A673 (cell line): ENCODE measurements around the gene TCEAL5. TPM values are rescaled to one million over a fixed set of nuclear protein-coding genes. Genes with fewer than 3 reads are reported as not detected.
A peak's percentile ranks its signal among the peaks of the same experiment; 100 is the strongest.
"Not testable (repeated sequence)": the region's sequence is repeated elsewhere in the genome, so short reads cannot be mapped to it uniquely, and the experiment has no call there.

Experiments used
- BruUV-seq: library from RNA; stranded (reverse); fragments of 400-500 nt; replicated peaks from 2 replicates; lab custom pipeline; 2021; lab: Mats Ljungman, UMichigan
- CTCF ChIA-PET: fragments of 300-600 bp; sonication (Branson Sonifier 250); formaldehyde crosslinking; loops from one replicate; lab custom pipeline; 2022; ENCODE audit warnings: antibody characterized with exemption; lab: Charles Lee
- POLR2A ChIA-PET: fragments of 300-600 bp; sonication (Branson Sonifier 250); formaldehyde crosslinking; loops from one replicate; lab custom pipeline; 2022; ENCODE audit warnings: antibody characterized with exemption; ENCODE audit not compliant: low non-redundant PET; lab: Charles Lee
- DNase-seq: peaks from one replicate; pipeline ENCODE4 v3.0.0-alpha.2; 2015; ENCODE audit warnings: low spot score
- H3K27ac ChIP-seq: fragments of 200-600 bp; sonication (generic); 2 replicates; pipeline ENCODE4 v1.5.1; 2016; ENCODE audit warnings: mixed run types, low read depth, mild to moderate bottlenecking, mixed read lengths, antibody characterized with exemption, low read length; ENCODE audit not compliant: poor library complexity, severe bottlenecking
- H3K27me3 ChIP-seq: fragments of 200-600 bp; sonication (generic); replicated peaks from 2 replicates; pipeline ENCODE4 v1.6.1; 2017; ENCODE audit warnings: mixed run types, low read depth, mild to moderate bottlenecking, mixed read lengths, antibody characterized with exemption, low read length; ENCODE audit not compliant: insufficient read depth, poor library complexity
- H3K36me3 ChIP-seq: fragments of 200-600 bp; sonication (generic); 2 replicates; pipeline ENCODE4 v1.6.1; 2016; ENCODE audit warnings: mixed run types, mild to moderate bottlenecking, mixed read lengths, antibody characterized with exemption, low read length; ENCODE audit not compliant: insufficient read depth, poor library complexity, severe bottlenecking
- H3K4me1 ChIP-seq: fragments of 200-600 bp; sonication (generic); 2 replicates; pipeline ENCODE4 v1.6.1; 2017; ENCODE audit warnings: mixed run types, mild to moderate bottlenecking, mixed read lengths, antibody characterized with exemption, low read length; ENCODE audit not compliant: insufficient read depth, poor library complexity, severe bottlenecking
- H3K4me3 ChIP-seq: fragments of 200-600 bp; sonication (generic); 2 replicates; pipeline ENCODE4 v1.5.1; 2016; ENCODE audit warnings: low read depth, mixed run types, mild to moderate bottlenecking, mixed read lengths, low read length; ENCODE audit not compliant: poor library complexity, severe bottlenecking
- H3K9me3 ChIP-seq: fragments of 200-600 bp; sonication (generic); 2 replicates; pipeline ENCODE4 v1.6.1; 2016; ENCODE audit warnings: mixed run types, low read depth, mild to moderate bottlenecking, mixed read lengths, antibody characterized with exemption, low read length; ENCODE audit not compliant: poor library complexity, severe bottlenecking
- EZH2 ChIP-seq: fragments of 200-600 bp; sonication (generic); IDR thresholded peaks from 2 replicates; pipeline ENCODE4 v1.6.1; 2017; ENCODE audit warnings: borderline replicate concordance, low read depth, mild to moderate bottlenecking, mixed read lengths, antibody characterized with exemption, low read length; ENCODE audit not compliant: poor library complexity, severe bottlenecking
- intact Hi-C: fragments of 100-400 bp; cut with micrococcal nuclease; formaldehyde crosslinking; loops from one replicate; pipeline ENCODE4 v1.10.0; 2022; ENCODE audit not compliant: unreplicated experiment
- total RNA-seq: library from RNA; stranded (reverse); gene quantifications from 2 replicates; pipeline ENCODE4 v1.2.3, GENCODE V29; 2021
- TF ChIP-seq, protein P1 (sequence below): fragments of 300-800, 200-600 bp; sonication (generic); conservative IDR thresholded peaks from 2 replicates; pipeline ENCODE4 v1.5.1; 2017; ENCODE audit warnings: low read depth, mild to moderate bottlenecking, antibody characterized with exemption, low read length, moderate library complexity, mixed read lengths

TCEAL5 gene
- total RNA-seq, 1 experiment from 2014 or later = 0.58 TPM

DNA sequence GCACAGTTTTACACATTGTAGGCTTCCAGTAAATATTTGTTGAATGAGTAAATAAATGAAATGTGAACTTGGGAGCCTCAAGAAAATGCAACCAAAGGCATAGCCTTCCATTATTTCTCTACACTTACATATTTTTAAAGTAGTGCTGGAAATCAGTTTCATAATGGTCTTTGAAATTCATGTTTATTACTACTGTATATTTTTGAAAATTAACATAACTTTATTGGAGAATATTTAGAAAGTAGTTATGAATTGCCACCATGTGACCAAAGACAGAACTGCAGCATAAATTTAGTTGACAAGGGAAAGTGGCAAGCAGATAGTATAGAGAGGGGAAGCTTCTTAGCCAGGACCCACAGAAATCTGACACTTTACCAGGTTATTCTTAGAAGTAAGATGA, 28.0 kb downstream of the TCEAL5 start:
- H3K27ac ChIP-seq = no peak overlapping the region
- DNase-seq = peak; percentile 42
- peaks cover 4% of the 10 kb centered on the region for H3K4me1 ChIP-seq
- POLR2A ChIA-PET = no interaction called here
- no peaks in the 10 kb centered on the region for H3K27me3 ChIP-seq
- BruUV-seq = no TSS peak
- H3K4me3 ChIP-seq = no peak overlapping the region
- CTCF ChIA-PET = interaction anchor here (0.8 kb wide), 1 partner anchor 38 kb away, joined by 3 read pairs; no protein-coding TSS in a partner anchor
- no peaks in the 10 kb centered on the region for H3K9me3 ChIP-seq
- no peak for TF ChIP-seq EZH2
- TF ChIP-seq, protein P1, sequence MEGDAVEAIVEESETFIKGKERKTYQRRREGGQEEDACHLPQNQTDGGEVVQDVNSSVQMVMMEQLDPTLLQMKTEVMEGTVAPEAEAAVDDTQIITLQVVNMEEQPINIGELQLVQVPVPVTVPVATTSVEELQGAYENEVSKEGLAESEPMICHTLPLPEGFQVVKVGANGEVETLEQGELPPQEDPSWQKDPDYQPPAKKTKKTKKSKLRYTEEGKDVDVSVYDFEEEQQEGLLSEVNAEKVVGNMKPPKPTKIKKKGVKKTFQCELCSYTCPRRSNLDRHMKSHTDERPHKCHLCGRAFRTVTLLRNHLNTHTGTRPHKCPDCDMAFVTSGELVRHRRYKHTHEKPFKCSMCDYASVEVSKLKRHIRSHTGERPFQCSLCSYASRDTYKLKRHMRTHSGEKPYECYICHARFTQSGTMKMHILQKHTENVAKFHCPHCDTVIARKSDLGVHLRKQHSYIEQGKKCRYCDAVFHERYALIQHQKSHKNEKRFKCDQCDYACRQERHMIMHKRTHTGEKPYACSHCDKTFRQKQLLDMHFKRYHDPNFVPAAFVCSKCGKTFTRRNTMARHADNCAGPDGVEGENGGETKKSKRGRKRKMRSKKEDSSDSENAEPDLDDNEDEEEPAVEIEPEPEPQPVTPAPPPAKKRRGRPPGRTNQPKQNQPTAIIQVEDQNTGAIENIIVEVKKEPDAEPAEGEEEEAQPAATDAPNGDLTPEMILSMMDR = peak; percentile 59
- no peaks in the 10 kb centered on the region for H3K36me3 ChIP-seq
- intact Hi-C loops = no loop called here

DNA sequence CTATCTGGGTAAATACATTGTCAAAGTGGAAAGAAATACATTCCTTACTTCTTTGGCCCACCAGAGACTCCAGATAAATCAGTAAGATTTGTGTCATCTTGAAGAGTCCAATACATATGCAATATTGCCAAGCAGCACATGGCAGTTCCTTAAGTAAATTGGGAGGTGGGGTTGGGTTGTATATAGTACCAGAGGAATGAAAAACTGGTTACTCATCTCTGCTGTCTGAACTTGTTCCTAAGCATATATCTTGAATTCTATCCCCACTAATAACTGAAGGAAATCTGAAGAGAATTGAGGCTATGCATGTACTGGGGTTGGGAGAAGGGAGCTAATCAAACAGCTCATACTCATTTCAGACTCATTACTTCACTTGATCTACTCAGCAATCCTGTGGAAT, 36.4 kb downstream of the TCEAL5 start:
- intact Hi-C loops = no loop called here
- no TSS peak for BruUV-seq
- Histone ChIP-seq H3K27me3 (no peaks in the 10 kb centered on the region), H3K9me3 (no peaks in the 10 kb centered on the region), H3K27ac (no peak overlapping the region), H3K4me1 (no peaks in the 10 kb centered on the region), H3K36me3 (no peaks in the 10 kb centered on the region), H3K4me3 (no peak overlapping the region)
- no peak for DNase-seq
- ChIA-PET POLR2A (no interaction called here), CTCF (no interaction called here)
- TF ChIP-seq, protein P1 = no peak
- no peak for TF ChIP-seq EZH2

DNA sequence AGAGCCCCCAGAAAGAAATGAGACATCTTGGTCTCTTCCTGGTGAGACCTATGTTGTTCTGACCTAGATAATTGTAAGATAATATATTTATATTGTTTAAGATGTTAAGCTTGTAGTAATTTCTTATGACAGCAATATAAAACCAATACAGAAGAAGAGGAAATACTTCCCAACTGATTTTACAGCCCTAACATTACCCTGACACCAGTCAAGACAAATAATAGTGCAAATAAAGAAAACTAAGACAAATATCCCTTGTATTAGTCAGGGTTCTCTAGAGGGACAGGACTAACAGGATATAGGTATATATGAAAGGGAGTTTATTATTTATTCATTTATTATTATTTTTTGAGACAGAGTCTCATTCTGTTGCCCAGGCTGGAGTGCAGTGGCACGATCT, 40.3 kb downstream of the TCEAL5 start:
- no peak overlapping the region for H3K4me3 ChIP-seq
- TF ChIP-seq, protein P1 = no peak
- TF ChIP-seq EZH2 = no peak
- no peak overlapping the region for H3K27ac ChIP-seq
- CTCF ChIA-PET = no interaction called here
- H3K9me3 ChIP-seq = no peaks in the 10 kb centered on the region
- no peaks in the 10 kb centered on the region for H3K36me3 ChIP-seq
- POLR2A ChIA-PET = no interaction called here
- intact Hi-C loops = no loop called here
- H3K27me3 ChIP-seq = no peaks in the 10 kb centered on the region
- no peak for DNase-seq
- no peaks in the 10 kb centered on the region for H3K4me1 ChIP-seq
- BruUV-seq = no TSS peak

DNA sequence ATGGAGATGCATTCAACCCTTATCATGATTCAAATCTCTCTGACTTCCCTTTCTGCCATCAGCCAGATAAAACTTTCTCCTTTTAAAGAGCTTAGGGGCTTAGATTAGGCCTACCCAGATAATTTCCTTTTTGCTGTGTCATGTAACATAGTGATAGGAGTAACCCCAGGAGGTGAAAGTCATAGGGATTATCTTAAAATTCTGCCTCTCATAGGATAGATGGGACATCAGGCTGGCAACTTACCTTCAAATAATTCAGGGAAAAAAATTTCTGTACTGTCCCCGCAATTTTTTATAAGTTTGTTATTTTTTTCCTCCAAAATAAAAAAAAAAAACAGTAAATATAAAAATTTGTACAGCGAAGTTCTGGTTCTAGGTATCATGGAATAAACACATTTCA, 40.9 kb downstream of the TCEAL5 start:
- H3K27ac ChIP-seq, H3K36me3 ChIP-seq, H3K27me3 ChIP-seq, H3K9me3 ChIP-seq, POLR2A ChIA-PET, BruUV-seq, intact Hi-C loops, CTCF ChIA-PET, H3K4me3 ChIP-seq, H3K4me1 ChIP-seq: not testable (repeated sequence)
- DNase-seq = peak; percentile 19
